Naive B cell (primary cell): Measurements from ENCODE around the gene SLC25A38. TPM values are rescaled to one million over a fixed set of nuclear protein-coding genes. Genes with fewer than 3 reads are reported as not detected.

Source experiments
- ATAC-seq, 2 donors: fragments of 150-1000 bp; cut with Tn5 transposase; 2 replicates each; pipeline ENCODE4 v1.10.0; 2021; ENCODE audit warnings: low read depth in 2 of 2, mild to moderate bottlenecking in 2 of 2, moderate library complexity in 2 of 2
- DNase-seq: peaks from one replicate; pipeline ENCODE4 v3.0.0; 2022
- H3K27ac Mint-ChIP-seq, 6 donors: one replicate each; pipeline ENCODE4 v1.8.0; 2020 to 2022; ENCODE audit warnings: mild to moderate bottlenecking in 6 of 6, mixed read lengths in 6 of 6, moderate library complexity in 5 of 6, inconsistent platforms in 2 of 6
- H3K27me3 Mint-ChIP-seq, 3 donors: one replicate each; pipeline ENCODE4 v1.8.0; 2021 to 2022; ENCODE audit warnings: mixed read lengths in 3 of 3, mild to moderate bottlenecking in 1 of 3
- H3K36me3 Mint-ChIP-seq, 2 donors: one replicate each; pipeline ENCODE4 v1.8.0; 2020 to 2022; ENCODE audit warnings: mixed read lengths in 2 of 2, inconsistent platforms in 1 of 2, mild to moderate bottlenecking in 1 of 2
- H3K4me1 Mint-ChIP-seq, 3 donors: one replicate each; pipeline ENCODE4 v1.8.0; 2020 to 2022; ENCODE audit warnings: mixed read lengths in 3 of 3, inconsistent platforms in 1 of 3, mild to moderate bottlenecking in 1 of 3, moderate library complexity in 1 of 3
- H3K4me3 Mint-ChIP-seq, 8 donors: one replicate each; pipeline ENCODE4 v1.8.0; 2020 to 2022; ENCODE audit warnings: mild to moderate bottlenecking in 8 of 8, mixed read lengths in 8 of 8, moderate library complexity in 8 of 8, inconsistent platforms in 2 of 8
- H3K9me3 Mint-ChIP-seq, 7 donors: one replicate each; pipeline ENCODE4 v1.8.0; 2020 to 2022; ENCODE audit warnings: mixed read lengths in 7 of 7, mild to moderate bottlenecking in 5 of 7, inconsistent platforms in 2 of 7, moderate library complexity in 1 of 7
- polyA plus RNA-seq, 6 donors: library from polyadenylated mRNA; unstranded; fragments of 300-500 nt; fragmentation: Illumina TruSeq; gene quantifications; one replicate each; pipeline ENCODE4 v1.2.3, GENCODE V29; 2021; ENCODE audit warnings: low read depth in 6 of 6

Gene SLC25A38
- polyA plus RNA-seq, 6 donors from 2014 or later, result 44.4 to 70.4 (median 56.5) TPM

DNA sequence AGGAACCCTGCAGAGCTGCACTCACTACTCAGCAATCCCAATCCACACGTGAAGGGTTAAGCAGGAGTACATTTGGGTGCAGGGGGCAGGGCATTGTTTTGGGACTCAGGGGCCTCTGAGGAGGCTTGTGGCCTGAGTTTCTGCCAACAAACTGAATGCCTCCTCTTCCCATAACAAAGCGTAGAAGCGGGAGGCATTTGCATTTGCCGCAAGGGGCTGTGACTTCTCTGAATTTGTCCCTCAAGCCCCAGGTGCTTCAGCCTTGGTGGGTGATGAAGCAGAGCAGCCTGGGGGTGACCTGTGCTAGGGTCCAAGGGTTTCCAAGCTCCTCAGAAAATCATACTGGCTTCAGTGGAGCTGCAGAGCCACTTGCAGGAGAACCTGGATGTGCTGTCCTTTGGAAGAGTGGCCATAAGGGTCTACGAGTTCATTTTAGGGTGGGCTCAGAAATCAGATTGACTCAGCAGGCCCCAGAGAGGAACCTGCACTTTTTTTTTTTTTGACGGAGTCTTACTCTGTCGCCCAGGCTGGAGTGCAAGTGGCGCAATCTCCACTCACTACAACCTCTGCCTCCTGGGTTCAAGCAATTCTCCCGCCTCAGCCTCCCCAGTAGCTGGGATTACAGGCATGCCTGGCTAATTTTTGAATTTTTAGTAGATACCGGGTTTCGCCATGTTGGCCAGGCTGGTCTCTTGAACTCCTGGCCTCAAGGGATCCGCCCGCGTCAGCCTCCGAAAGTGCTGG lies 21.9 kb downstream of the SLC25A38 start:
- Mint-ChIP-seq H3K4me1 (peaks cover 22 to 31% (median 31%) of the 10 kb centered on the region in 3 donors), H3K27ac (peak overlapping the region in 2 of 6 donors; percentile 72 to 99), H3K9me3 (no peaks in the 10 kb centered on the region), H3K4me3 (peak overlapping the region in 2 of 8 donors; percentile 53 to 94), H3K27me3 (no peaks in the 10 kb centered on the region), H3K36me3 (peaks cover 7 to 12% of the 10 kb centered on the region in 2 donors)
- no peak for ATAC-seq
- no peak for DNase-seq

DNA sequence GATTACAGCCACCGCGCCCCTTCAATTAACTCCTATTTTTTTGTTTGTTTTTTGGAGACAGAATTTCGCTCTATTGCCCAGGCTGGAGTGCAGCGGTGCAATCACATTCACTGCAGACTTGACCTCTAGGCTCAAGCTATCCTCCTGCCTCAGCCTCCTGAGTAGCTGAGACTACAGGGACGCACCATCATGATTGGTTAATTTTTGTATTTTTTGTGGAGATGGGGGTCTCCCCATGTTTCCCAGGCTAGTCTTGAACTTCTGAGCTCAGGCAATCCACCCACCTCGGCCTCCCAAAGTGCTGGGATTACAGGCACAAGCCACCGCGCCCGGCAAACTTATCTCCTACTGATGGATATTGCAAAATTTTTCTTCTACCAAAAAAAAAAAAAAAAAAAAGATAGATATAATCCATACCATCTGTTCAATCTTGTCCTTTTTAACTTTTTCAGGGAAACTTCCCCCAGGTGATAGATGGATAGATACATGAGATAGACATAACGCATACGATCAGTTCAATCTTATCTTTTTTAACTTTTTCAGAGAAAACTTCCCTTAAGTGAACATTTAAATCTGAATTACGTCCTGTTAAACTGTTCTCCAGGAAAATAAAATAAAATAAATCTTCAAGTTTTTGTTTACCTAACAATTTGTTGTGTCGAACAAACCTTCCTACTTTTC lies 22.7 kb downstream of the SLC25A38 start:
- no peaks in the 10 kb centered on the region for H3K27me3 Mint-ChIP-seq
- ATAC-seq (no peak), DNase-seq (no peak)
- peaks cover 7 to 12% of the 10 kb centered on the region in 2 donors for H3K36me3 Mint-ChIP-seq
- peak overlapping the region; percentile 93 to 99 (median 98) for H3K27ac Mint-ChIP-seq
- peaks cover 26 to 36% (median 36%) of the 10 kb centered on the region in 3 donors for H3K4me1 Mint-ChIP-seq
- peak overlapping the region; percentile 86 to 99 (median 94) for H3K4me3 Mint-ChIP-seq
- H3K9me3 Mint-ChIP-seq, result no peaks in the 10 kb centered on the region

DNA sequence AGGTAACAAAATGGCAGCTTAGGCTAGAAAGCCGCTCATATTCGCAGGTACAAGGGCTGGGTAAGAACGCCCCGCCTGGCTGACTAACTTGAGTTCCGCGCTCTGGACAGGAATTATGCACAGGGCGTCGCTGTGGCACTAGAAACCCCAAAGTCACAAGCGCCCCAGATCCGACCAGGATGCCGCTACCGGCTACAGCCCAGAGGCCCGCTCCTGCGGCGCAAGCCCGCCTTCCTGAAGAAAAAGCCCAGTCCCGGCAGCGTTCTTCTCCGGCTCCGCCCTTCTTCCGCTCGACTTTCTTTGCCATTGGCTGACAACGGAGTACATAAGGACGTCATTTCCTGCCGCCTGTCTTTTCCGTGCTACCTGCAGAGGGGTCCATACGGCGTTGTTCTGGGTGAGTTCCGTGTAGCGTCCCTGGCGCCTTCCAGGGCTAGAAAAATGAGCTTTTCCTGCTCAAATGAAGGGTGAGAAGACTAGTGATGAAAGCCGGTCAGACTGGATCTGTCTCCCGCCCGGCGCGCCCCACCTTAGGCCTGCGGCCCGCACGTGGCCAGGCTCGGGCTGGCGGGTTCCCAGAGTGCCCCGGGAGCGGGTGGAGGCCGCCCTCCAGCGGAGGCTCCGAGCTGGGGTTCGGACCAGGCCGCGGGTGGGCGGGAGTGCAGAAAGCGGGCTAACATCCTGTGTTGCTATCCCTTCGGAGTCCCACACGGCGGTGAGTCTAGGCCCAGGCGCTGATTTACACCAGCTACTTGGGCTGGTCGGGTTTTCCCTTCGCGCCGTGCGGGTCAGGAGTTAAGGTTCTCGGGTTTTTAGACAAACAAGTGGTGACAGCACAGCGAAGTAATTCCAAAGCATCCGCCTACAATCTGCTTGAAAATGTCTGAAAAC lies 23.4 kb downstream of the SLC25A38 start, which contains the start of gene RPSA:
TSS of gene RPSA (plus strand) at position 353 of the 891 bp plus-strand sequence. CDS start 934 bp downstream, outside the sequence.
- H3K4me3 Mint-ChIP-seq, result peak within 1 kb of the TSS; percentile 86 to 99 (median 94)
- peak within 1 kb of the TSS; percentile 93 to 99 (median 98) for H3K27ac Mint-ChIP-seq
- no peaks in the 10 kb centered on the region for H3K9me3 Mint-ChIP-seq
- DNase-seq (peak; percentile 97), ATAC-seq (peak; percentile 90 to 91)
- H3K4me1 Mint-ChIP-seq, result peaks cover 30 to 43% (median 42%) of the 10 kb centered on the region in 3 donors
- peaks cover 10 to 18% of the 10 kb centered on the region in 2 donors for H3K36me3 Mint-ChIP-seq
- no peaks in the 10 kb centered on the region for H3K27me3 Mint-ChIP-seq

DNA sequence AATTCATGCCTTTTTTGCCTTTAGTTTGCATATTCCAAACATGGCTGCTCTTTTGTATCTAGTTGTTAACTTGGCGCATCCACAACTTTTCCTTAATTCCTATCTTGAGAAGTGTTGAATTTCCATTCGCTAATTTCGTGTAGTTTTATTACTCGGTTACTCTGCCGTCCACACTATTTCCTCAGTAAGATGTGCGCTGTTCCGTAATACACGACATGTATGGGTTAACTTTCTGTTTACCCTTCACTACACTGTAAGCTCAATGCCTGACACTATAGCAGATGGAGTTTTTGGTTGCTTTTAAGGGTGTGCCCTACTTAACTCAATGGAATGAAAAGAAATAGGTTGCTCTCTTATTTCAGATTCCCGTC lies 24.1 kb downstream of the SLC25A38 start:
- H3K4me1 Mint-ChIP-seq, result peaks cover 30 to 44% (median 42%) of the 10 kb centered on the region in 3 donors
- DNase-seq (no peak), ATAC-seq (no peak)
- peaks cover 16 to 20% of the 10 kb centered on the region in 2 donors for H3K36me3 Mint-ChIP-seq
- H3K9me3 Mint-ChIP-seq, result no peaks in the 10 kb centered on the region
- H3K4me3 Mint-ChIP-seq, result peak overlapping the region; percentile 86 to 99 (median 94)
- no peaks in the 10 kb centered on the region for H3K27me3 Mint-ChIP-seq
- peak overlapping the region; percentile 71 to 99 (median 94) for H3K27ac Mint-ChIP-seq

DNA sequence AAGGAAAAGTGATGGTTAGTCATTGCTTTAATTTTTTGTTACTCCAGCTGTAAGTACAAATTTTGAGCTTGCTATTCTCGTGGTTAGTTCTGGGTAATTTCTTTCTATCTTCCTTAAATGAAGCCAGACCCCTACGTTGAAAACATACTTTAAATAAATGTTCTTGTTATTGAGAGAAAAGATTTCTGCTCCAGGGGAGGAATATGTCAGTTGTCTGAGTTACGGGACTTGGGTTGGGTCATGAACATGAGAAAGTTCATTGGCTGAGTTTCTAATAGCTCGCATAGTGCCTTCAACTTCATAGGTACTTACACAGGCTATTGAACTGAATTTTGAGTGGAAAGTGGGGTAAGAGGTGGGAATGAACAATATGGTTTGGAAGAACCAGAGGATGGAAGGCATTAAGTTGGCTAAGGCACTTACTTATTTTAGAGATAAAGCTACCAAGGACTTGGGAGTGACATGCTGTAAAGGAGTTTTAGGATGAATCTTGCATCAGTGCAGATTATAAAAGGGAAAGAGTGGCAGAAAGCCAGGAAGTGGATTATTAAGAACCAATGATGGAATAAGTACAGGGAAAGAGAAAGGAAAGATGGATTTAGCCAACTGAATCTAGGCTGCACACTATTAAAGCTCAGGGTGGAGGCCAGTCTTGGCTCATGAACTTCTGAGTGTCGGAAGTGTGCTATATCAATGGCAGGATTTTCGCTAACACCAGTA lies 24.8 kb downstream of the SLC25A38 start:
- no peaks in the 10 kb centered on the region for H3K9me3 Mint-ChIP-seq
- peak overlapping the region; percentile 85 to 99 (median 94) for H3K27ac Mint-ChIP-seq
- ATAC-seq (no peak), DNase-seq (no peak)
- H3K27me3 Mint-ChIP-seq, result no peaks in the 10 kb centered on the region
- H3K36me3 Mint-ChIP-seq, result peaks cover 16 to 20% of the 10 kb centered on the region in 2 donors
- peaks cover 30 to 44% (median 42%) of the 10 kb centered on the region in 3 donors for H3K4me1 Mint-ChIP-seq
- H3K4me3 Mint-ChIP-seq, result peak overlapping the region; percentile 86 to 99 (median 94)

DNA sequence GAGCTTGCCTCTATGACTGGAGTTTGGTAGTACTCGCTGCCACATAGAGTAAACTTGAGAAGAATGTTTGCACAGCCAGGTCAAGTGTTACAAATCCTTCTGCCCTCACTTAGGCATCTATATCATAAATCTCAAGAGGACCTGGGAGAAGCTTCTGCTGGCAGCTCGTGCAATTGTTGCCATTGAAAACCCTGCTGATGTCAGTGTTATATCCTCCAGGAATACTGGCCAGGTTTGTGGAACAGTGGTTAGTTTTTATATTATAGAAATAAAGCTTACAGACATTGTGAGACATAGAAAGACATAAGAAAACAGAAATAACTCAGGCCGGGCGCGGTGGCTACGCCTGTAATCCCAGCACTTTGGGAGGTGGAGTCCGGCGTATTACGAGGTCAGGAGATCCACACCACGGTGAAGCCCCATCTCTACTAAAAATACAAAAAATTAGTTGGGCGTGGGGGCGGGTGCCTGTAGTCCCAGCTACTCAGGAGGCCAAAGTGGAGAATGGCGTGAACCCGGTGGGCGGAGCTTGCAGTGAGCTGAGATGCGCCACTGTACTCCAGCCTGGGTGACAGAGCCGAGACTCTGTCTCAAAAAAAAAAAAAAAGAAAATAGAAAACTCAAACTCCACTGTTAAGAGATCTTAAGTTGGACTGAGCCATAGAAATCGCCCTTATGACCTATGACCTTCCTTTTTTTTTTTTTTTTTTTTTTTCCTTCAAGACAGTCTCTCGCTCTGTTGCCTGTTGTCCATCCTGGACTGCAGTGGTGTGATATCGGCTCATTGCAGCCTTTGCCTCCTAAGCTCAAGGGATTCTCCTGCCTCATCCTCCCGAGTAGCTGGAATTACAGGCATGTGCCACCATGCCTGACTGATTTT lies 25.6 kb downstream of the SLC25A38 start:
- Mint-ChIP-seq H3K27me3 (no peaks in the 10 kb centered on the region), H3K27ac (peak overlapping the region in 5 of 6 donors; percentile 67 to 99 (median 94)), H3K4me3 (peak overlapping the region in 7 of 8 donors; percentile 64 to 99 (median 89)), H3K4me1 (peaks cover 30 to 44% (median 42%) of the 10 kb centered on the region in 3 donors), H3K9me3 (no peaks in the 10 kb centered on the region), H3K36me3 (peaks cover 19 to 20% of the 10 kb centered on the region in 2 donors)
- no peak for DNase-seq
- ATAC-seq, result no peak

- Mint-ChIP-seq H3K4me1 (peaks cover 30 to 44% (median 42%) of the 10 kb centered on the region in 3 donors), H3K27me3 (no peaks in the 10 kb centered on the region), H3K4me3 (peak overlapping the region in 5 of 8 donors; percentile 18 to 66 (median 53)), H3K9me3 (no peaks in the 10 kb centered on the region), H3K27ac (peak overlapping the region in 3 of 6 donors; percentile 65 to 97 (median 94)), H3K36me3 (peaks cover 20 to 22% of the 10 kb centered on the region in 2 donors)
- ATAC-seq, result no peak
- no peak for DNase-seq
Observed at GRCh38 chr3:39409514-39410136, 26.5 kb downstream of the SLC25A38 start.

DNA sequence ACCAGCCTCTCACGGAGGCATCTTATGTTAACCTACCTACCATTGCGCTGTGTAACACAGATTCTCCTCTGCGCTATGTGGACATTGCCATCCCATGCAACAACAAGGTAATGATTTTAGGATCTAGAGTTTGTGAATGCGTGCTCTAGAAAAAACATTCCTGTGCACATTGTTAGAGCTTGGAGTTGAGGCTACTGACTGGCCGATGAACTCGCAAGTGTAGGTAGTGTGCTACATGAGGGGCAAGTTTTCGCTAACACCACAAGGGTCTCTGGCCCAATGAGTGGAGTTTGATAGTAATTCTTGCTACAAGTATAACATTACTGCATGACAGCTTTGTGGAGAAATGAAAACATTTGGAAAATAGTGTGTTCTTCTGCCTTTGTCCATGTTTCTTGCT lies 27.7 kb downstream of the SLC25A38 start:
- peak overlapping the region in 1 of 8 donors; percentile 30 for H3K4me3 Mint-ChIP-seq
- peaks cover 20 to 22% of the 10 kb centered on the region in 2 donors for H3K36me3 Mint-ChIP-seq
- H3K27ac Mint-ChIP-seq, result peak overlapping the region in 1 of 6 donors; percentile 59
- no peak for ATAC-seq
- no peak for DNase-seq
- peaks cover 31 to 44% (median 38%) of the 10 kb centered on the region in 3 donors for H3K4me1 Mint-ChIP-seq
- no peaks in the 10 kb centered on the region for H3K9me3 Mint-ChIP-seq
- no peaks in the 10 kb centered on the region for H3K27me3 Mint-ChIP-seq

- Mint-ChIP-seq H3K36me3 (peaks cover 15 to 19% of the 10 kb centered on the region in 2 donors), H3K9me3 (no peaks in the 10 kb centered on the region), H3K27me3 (no peaks in the 10 kb centered on the region), H3K4me1 (peaks cover 21 to 33% (median 29%) of the 10 kb centered on the region in 3 donors), H3K4me3 (peak overlapping the region in 1 of 8 donors; percentile 11), H3K27ac (peak overlapping the region in 2 of 6 donors; percentile 21 to 39)
- DNase-seq, result no peak
- no peak for ATAC-seq
Observed at GRCh38 chr3:39412668-39413260, 29.6 kb downstream of the SLC25A38 start.

GRCh38 chr3:39413691-39414420 lies 30.7 kb downstream of the SLC25A38 start:
- no peak for DNase-seq
- Mint-ChIP-seq H3K9me3 (no peaks in the 10 kb centered on the region), H3K4me1 (peaks cover 15 to 36% (median 29%) of the 10 kb centered on the region in 3 donors), H3K4me3 (no peak overlapping the region), H3K27ac (peak overlapping the region in 4 of 6 donors; percentile 44 to 80 (median 62)), H3K27me3 (no peaks in the 10 kb centered on the region), H3K36me3 (peaks cover 8 to 15% of the 10 kb centered on the region in 2 donors)
- peak in 1 of 2 donors; percentile 14 for ATAC-seq
